DND-41 (cell line): ENCODE data around the gene CPSF4L.

Experiments
- ATAC-seq: fragments of 200-7000 bp; cut with Tn5 transposase; 3 replicates; pipeline ENCODE4 v1.9.1; 2021; ENCODE audit warnings: low read depth; ENCODE audit not compliant: insufficient read depth
- DNase-seq: peaks from one replicate; pipeline ENCODE4 v3.0.0-alpha.2; 2020
- H2AFZ ChIP-seq: 2 replicates; pipeline ENCODE4 v1.6.0; 2012; ENCODE audit warnings: low read depth, low read length
- H3K27ac ChIP-seq: 2 replicates; pipeline ENCODE4 v1.5.1; 2012; ENCODE audit warnings: low read length, inconsistent platforms
- H3K27me3 ChIP-seq: fragments of 200-600 bp; sonication (generic); 2 replicates; pipeline ENCODE4 v1.6.0; 2012; ENCODE audit warnings: low read length, mild to moderate bottlenecking, inconsistent platforms; ENCODE audit not compliant: insufficient read depth, poor library complexity
- H3K36me3 ChIP-seq: 2 replicates; pipeline ENCODE4 v1.5.1; 2012; ENCODE audit warnings: low read length, inconsistent platforms; ENCODE audit not compliant: insufficient read depth
- H3K4me1 ChIP-seq: 2 replicates; pipeline ENCODE4 v1.5.1; 2012; ENCODE audit warnings: mild to moderate bottlenecking, low read length; ENCODE audit not compliant: insufficient read depth
- H3K4me2 ChIP-seq: 2 replicates; pipeline ENCODE4 v1.6.0; 2012; ENCODE audit warnings: mild to moderate bottlenecking, moderate library complexity, low read length, inconsistent platforms; ENCODE audit not compliant: insufficient read depth
- H3K4me3 ChIP-seq, 2 experiments: fragments of 200-600 bp in 1 of 2; shearing (Covaris generic) in 1 of 2; 2 replicates each; pipeline ENCODE4 v1.5.1; 2012 to 2016; ENCODE audit warnings: inconsistent platforms in 2 of 2, low read length in 2 of 2, mild to moderate bottlenecking in 2 of 2, low read depth in 1 of 2, moderate library complexity in 1 of 2
- H3K79me2 ChIP-seq: 2 replicates; pipeline ENCODE4 v1.6.0; 2012; ENCODE audit warnings: low read length, inconsistent platforms; ENCODE audit not compliant: insufficient read depth
- H3K9ac ChIP-seq: 2 replicates; pipeline ENCODE4 v1.6.0; 2012; ENCODE audit warnings: low read depth, mild to moderate bottlenecking, inconsistent platforms, low read length, moderate library complexity
- H3K9me3 ChIP-seq: 2 replicates; pipeline ENCODE4 v1.5.1; 2012; ENCODE audit warnings: low read length, moderate library complexity, mild to moderate bottlenecking, inconsistent platforms; ENCODE audit not compliant: insufficient read depth, severe bottlenecking
- H4K20me1 ChIP-seq: 2 replicates; pipeline ENCODE4 v1.6.0; 2012; ENCODE audit warnings: low read length; ENCODE audit not compliant: insufficient read depth
- EZH2 ChIP-seq: IDR thresholded peaks from 3 replicates; pipeline ENCODE4 v1.6.1; 2012; ENCODE audit warnings: borderline replicate concordance, low read depth, mild to moderate bottlenecking, moderate library complexity, low read length, inconsistent platforms; ENCODE audit not compliant: severe bottlenecking
- TF ChIP-seq, protein P1 (sequence below): IDR thresholded peaks from 2 replicates; pipeline ENCODE4 v1.5.1; 2012; ENCODE audit warnings: borderline replicate concordance, low read length, moderate library complexity, mild to moderate bottlenecking; ENCODE audit not compliant: poor library complexity, severe bottlenecking; ENCODE audit errors: extremely low read depth

CPSF4L gene

DNA sequence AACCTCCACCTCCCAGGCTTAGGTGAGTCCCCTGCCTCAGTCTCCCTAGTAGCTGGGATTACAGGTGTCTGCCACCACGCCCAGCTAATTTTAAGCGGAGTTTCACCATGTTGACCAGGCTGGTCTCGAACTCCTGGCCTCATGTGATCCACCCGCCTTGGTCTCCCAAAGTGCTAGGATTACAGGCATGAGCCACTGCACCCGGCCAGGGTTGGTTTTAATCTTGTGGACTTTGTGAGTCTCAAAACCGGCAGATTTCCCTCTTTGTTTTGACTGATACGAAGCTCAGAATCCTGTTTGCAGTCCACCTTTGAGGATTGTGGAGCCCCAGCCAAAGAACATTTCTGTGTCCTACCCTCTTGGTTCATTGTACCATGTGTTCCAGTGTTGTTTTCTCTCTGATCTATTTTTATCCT, 16.4 kb upstream of the CPSF4L start:
- Histone ChIP-seq H2AFZ (no peak overlapping the region), H3K27me3 (no peaks in the 10 kb centered on the region), H3K79me2 (no peaks in the 10 kb centered on the region), H3K9ac (no peak overlapping the region), H3K27ac (no peak overlapping the region), H4K20me1 (no peaks in the 10 kb centered on the region), H3K4me1 (no peaks in the 10 kb centered on the region), H3K9me3 (no peaks in the 10 kb centered on the region), H3K4me2 (no peak overlapping the region), H3K4me3 (no peak overlapping the region), H3K36me3 (no peaks in the 10 kb centered on the region)
- TF ChIP-seq, protein P1, sequence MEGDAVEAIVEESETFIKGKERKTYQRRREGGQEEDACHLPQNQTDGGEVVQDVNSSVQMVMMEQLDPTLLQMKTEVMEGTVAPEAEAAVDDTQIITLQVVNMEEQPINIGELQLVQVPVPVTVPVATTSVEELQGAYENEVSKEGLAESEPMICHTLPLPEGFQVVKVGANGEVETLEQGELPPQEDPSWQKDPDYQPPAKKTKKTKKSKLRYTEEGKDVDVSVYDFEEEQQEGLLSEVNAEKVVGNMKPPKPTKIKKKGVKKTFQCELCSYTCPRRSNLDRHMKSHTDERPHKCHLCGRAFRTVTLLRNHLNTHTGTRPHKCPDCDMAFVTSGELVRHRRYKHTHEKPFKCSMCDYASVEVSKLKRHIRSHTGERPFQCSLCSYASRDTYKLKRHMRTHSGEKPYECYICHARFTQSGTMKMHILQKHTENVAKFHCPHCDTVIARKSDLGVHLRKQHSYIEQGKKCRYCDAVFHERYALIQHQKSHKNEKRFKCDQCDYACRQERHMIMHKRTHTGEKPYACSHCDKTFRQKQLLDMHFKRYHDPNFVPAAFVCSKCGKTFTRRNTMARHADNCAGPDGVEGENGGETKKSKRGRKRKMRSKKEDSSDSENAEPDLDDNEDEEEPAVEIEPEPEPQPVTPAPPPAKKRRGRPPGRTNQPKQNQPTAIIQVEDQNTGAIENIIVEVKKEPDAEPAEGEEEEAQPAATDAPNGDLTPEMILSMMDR: no peak
- TF ChIP-seq EZH2: no peak
- ATAC-seq (no peak), DNase-seq (no peak)

DNA sequence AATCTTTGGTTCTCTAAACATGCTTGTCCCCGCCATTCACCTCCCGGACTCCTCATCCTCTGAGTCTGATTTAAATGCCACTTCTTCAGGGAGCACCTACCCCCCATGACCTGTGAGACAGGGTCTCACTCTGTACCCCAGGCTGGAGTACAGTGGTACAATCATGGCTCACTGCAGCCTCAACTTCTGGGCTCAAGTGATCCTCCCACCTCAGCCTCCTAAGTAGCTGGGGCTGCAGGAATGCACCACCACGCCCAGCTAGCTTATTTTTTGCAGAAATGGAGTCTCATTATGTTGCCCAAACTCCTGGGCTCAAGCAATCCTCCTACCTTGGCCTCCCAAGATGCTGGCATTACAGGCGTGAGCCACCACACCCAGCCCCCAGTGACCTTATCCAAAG, 12.8 kb upstream of the CPSF4L start:
- Histone ChIP-seq H3K4me3 (no peak overlapping the region), H3K27me3 (no peaks in the 10 kb centered on the region), H3K4me1 (no peaks in the 10 kb centered on the region), H3K27ac (no peak overlapping the region), H3K9ac (no peak overlapping the region), H3K9me3 (no peaks in the 10 kb centered on the region), H4K20me1 (no peaks in the 10 kb centered on the region), H3K79me2 (no peaks in the 10 kb centered on the region), H3K36me3 (no peaks in the 10 kb centered on the region), H2AFZ (no peak overlapping the region), H3K4me2 (no peak overlapping the region)
- ATAC-seq: no peak
- TF ChIP-seq, protein P1: no peak
- no peak for DNase-seq

DNA sequence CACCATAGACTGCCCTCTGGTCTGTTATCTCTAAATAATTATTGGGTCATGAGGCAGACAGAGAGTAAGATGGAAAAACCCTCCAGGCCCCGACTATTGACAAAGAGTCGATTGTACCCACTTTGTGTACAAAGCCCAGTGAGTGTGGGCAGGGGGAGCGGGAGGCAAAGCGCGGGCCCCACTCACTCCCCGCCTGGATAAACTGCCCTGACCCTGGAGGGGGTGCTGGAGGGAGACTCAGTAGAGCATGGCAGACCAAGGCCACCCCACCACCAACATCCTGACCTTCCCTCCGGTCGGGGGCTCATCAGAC, 11.2 kb upstream of the CPSF4L start:
- H3K79me2 ChIP-seq: no peaks in the 10 kb centered on the region
- no peaks in the 10 kb centered on the region for H3K36me3 ChIP-seq
- no peaks in the 10 kb centered on the region for H4K20me1 ChIP-seq
- H2AFZ ChIP-seq: no peak overlapping the region
- no peak overlapping the region for H3K4me3 ChIP-seq
- no peak overlapping the region for H3K4me2 ChIP-seq
- DNase-seq (no peak), ATAC-seq (no peak)
- H3K27ac ChIP-seq: no peak overlapping the region
- H3K4me1 ChIP-seq: no peaks in the 10 kb centered on the region
- no peaks in the 10 kb centered on the region for H3K27me3 ChIP-seq
- no peak for TF ChIP-seq EZH2
- no peak overlapping the region for H3K9ac ChIP-seq
- H3K9me3 ChIP-seq: no peaks in the 10 kb centered on the region

DNA sequence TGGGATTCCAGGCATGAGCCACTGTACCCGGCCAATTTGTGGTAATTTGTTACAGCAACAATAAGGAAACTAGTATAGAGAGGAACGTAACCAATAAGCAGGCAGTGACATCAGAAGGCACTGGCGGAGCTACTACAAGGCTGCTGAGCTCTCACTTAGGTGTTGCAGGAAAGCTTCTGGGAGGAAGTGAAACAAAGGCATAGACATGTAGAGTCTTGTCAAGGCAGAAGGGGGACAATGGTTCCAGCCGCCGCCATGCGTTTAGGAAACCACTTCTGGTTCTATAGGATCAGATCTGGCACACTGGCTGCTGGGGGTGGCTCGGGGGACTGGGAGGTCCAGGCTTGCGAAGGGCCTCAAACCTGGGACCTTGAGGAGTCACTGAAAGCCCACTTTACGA, 9.4 kb upstream of the CPSF4L start:
- Histone ChIP-seq H4K20me1 (no peaks in the 10 kb centered on the region), H3K9me3 (no peaks in the 10 kb centered on the region), H2AFZ (no peak overlapping the region), H3K27ac (no peak overlapping the region), H3K4me2 (no peak overlapping the region), H3K36me3 (no peaks in the 10 kb centered on the region), H3K4me1 (no peaks in the 10 kb centered on the region), H3K79me2 (no peaks in the 10 kb centered on the region), H3K27me3 (no peaks in the 10 kb centered on the region), H3K4me3 (no peak overlapping the region), H3K9ac (no peak overlapping the region)
- TF ChIP-seq EZH2: no peak
- TF ChIP-seq, protein P1: no peak
- DNase-seq (no peak), ATAC-seq (no peak)
